ENCODE results near the gene PSAP. TPM values are rescaled to one million over a fixed set of nuclear protein-coding genes. Genes with fewer than 3 reads are reported as not detected.
A peak's percentile ranks its signal among the peaks of the same experiment; 100 is the strongest.

Gene PSAP
- total and polyA plus RNA-seq, 11 donors = 454 to 2,171 (median 1,616) TPM

DNA sequence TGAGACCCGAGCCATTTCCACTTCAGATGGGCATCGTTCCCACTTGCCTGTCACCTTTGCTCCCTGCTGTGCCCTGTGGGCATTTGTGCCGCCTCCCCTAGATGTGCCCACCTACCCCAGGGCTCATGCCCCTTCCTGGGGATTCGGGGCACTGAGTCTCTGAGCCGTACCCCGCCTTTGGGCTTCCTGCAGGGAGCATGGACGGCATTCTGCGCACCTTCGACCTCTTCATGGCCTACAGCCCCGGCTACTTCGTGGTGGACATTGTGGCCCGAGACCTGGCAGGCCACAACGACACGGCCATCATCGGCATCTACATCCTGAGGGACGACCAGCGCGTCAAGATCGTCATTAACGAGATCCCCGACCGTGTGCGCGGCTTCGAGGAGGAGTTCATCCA is 41.4 kb downstream of the PSAP start:
- intact Hi-C loops (cut with DNase I) = loop anchor here in 9 of 10 donors (5.0 to 10.0 kb wide), 11 partner anchors 102 to 497 kb away; partner anchors contain the start of genes SLC29A3 (in 4 of the 9) and CDH23 (in 3 of the 9)
- no peak overlapping the region for H3K27ac ChIP-seq
- DNase-seq (peak in 1 of 5 donors; percentile 41), ATAC-seq (no peak)
- WGBS, 4 donors = 84 to 91% (median 90%) methylated on average over 24 to 25 of the region's 25 CpGs
- H3K4me3 ChIP-seq = no peak overlapping the region
- peaks cover 0 to 26% (median 5%) of the 10 kb centered on the region in 12 donors for H3K4me1 ChIP-seq
- TF ChIP-seq POLR2A (IDR thresholded peaks at IDR 0.05) = no peak
- TF ChIP-seq, protein P1, sequence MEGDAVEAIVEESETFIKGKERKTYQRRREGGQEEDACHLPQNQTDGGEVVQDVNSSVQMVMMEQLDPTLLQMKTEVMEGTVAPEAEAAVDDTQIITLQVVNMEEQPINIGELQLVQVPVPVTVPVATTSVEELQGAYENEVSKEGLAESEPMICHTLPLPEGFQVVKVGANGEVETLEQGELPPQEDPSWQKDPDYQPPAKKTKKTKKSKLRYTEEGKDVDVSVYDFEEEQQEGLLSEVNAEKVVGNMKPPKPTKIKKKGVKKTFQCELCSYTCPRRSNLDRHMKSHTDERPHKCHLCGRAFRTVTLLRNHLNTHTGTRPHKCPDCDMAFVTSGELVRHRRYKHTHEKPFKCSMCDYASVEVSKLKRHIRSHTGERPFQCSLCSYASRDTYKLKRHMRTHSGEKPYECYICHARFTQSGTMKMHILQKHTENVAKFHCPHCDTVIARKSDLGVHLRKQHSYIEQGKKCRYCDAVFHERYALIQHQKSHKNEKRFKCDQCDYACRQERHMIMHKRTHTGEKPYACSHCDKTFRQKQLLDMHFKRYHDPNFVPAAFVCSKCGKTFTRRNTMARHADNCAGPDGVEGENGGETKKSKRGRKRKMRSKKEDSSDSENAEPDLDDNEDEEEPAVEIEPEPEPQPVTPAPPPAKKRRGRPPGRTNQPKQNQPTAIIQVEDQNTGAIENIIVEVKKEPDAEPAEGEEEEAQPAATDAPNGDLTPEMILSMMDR (IDR thresholded peaks at IDR 0.05) = no peak
- H3K36me3 ChIP-seq = peaks cover 0 to 3% (median 0%) of the 10 kb centered on the region in 9 donors
- H3K27me3 ChIP-seq = peaks cover 0 to 10% (median 0%) of the 10 kb centered on the region in 9 donors
- no peaks in the 10 kb centered on the region for H3K9me3 ChIP-seq

DNA sequence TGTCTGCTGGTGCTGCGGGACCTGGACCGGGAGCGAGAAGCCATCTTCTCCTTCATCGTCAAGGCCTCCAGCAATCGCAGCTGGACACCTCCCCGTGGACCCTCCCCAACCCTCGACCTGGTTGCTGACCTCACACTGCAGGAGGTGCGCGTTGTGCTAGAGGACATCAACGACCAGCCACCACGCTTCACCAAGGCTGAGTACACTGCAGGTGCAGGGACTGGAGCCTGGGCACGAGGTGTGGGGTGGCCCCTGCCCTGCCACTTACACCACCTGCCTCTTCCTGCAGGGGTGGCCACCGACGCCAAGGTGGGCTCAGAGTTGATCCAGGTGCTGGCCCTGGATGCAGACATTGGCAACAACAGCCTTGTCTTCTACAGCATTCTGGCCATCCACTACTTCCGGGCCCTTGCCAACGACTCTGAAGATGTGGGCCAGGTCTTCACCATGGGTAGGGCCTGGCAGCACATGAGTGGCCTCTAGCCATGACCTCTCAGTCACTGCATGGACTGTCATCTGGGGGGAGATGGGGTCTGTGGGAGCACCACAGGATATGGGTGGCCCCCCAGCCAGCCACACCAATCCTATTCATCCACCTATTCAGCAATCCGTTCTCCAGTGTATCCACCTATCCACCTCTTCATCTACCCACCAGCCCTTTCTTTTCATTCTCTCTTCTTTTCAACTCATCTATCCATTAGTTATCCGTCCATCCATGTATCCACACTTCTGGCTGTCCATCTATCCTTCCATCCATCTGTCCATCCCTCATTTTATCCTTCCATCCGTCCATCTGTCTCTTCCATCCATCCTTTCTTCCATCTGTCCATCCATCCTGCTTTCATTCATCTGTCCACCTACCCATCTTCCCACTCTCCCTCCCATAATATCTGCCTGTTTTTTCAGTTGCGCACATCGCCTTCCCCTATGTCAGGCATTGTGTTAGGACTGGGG is 43.2 kb downstream of the PSAP start:
- Histone ChIP-seq H3K4me3 (no peak overlapping the region), H3K27me3 (peaks cover 0 to 10% (median 0%) of the 10 kb centered on the region in 9 donors), H3K36me3 (no peaks in the 10 kb centered on the region), H3K9me3 (no peaks in the 10 kb centered on the region), H3K27ac (no peak overlapping the region), H3K4me1 (peaks cover 0 to 31% (median 2%) of the 10 kb centered on the region in 12 donors)
- 92 to 93% (median 93%) methylated on average over 16 to 21 of the region's 21 CpGs for WGBS, 4 donors
- peak in 1 of 5 donors; percentile 41 for DNase-seq
- no peak for ATAC-seq
- intact Hi-C loops (cut with DNase I) = loop anchor here in 1 of 10 donors (10.0 kb wide), 1 partner anchor 413 kb away; the partner anchor contains the start of gene CDH23
- TF ChIP-seq, protein P1 (IDR thresholded peaks at IDR 0.05) = no peak
- TF ChIP-seq POLR2A (IDR thresholded peaks at IDR 0.05) = no peak

GRCh38 chr10:71806704-71807556 is 44.1 kb downstream of the PSAP start:
- Histone ChIP-seq H3K4me3 (no peak overlapping the region), H3K27me3 (peaks cover 0 to 10% (median 0%) of the 10 kb centered on the region in 9 donors), H3K36me3 (no peaks in the 10 kb centered on the region), H3K4me1 (peaks cover 0 to 28% (median 0%) of the 10 kb centered on the region in 12 donors), H3K27ac (no peak overlapping the region), H3K9me3 (no peaks in the 10 kb centered on the region)
- intact Hi-C loops (cut with DNase I) = loop anchor here in 1 of 10 donors (10.0 kb wide), 1 partner anchor 412 kb away; the partner anchor contains the start of gene CDH23
- no peak for ATAC-seq
- TF ChIP-seq, protein P1 (IDR thresholded peaks at IDR 0.05) = no peak
- TF ChIP-seq POLR2A (IDR thresholded peaks at IDR 0.05) = no peak
- 86 to 94% (median 91%) methylated on average over 23 of the region's 23 CpGs for WGBS, 4 donors
- DNase-seq = peak in 1 of 5 donors; percentile 22
